ENCODE data around the gene SPINK1. TPM values are rescaled to one million over a fixed set of nuclear protein-coding genes. Genes with fewer than 3 reads are reported as not detected.

SPINK1 gene
- total and polyA plus RNA-seq, 11 donors: 0.50 to 32.4 (median 3.5) TPM; not detected in 3

DNA sequence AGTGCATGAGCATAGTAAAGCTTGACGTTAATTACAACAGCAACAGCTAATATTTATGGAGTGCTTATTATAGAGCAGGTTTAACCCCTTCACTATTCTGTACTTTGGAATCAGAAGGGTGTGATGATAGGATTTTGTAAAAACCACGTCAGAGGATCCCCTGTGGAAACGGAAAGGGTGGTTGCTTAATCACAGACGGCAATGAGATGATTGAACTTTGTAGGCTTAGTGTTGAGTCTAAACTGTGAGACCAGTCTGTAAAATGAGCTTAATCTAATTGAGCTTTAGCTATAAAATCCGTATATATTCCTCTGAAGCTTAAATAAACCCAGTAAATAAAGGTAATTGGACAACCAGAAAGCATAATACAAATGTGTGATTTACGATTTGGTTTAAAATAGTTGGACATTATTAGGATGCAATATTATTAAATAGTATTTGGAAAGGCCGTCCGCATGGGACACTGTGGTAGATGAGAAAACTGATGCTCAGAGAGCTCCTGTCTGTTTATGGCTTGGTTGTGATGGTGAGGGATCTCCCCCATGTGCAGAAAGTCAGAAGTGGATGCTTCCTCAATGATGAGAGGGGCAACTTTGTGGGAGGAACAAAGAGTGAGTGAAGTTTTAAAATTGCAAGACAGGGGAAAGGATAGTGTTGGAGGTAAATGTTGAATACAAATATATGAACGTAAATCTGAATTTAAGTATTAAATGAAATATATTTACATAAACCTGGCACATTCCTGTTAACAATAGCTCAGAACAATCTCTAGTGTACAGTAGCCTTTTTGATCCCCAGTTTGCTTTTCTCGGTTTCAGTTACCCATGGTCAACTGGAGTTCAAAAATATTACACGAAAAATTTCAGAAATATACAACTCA, 23.7 kb upstream of the SPINK1 start:
- TF ChIP-seq POLR2A (IDR thresholded peaks at IDR 0.05): no peak
- TF ChIP-seq, protein P1, sequence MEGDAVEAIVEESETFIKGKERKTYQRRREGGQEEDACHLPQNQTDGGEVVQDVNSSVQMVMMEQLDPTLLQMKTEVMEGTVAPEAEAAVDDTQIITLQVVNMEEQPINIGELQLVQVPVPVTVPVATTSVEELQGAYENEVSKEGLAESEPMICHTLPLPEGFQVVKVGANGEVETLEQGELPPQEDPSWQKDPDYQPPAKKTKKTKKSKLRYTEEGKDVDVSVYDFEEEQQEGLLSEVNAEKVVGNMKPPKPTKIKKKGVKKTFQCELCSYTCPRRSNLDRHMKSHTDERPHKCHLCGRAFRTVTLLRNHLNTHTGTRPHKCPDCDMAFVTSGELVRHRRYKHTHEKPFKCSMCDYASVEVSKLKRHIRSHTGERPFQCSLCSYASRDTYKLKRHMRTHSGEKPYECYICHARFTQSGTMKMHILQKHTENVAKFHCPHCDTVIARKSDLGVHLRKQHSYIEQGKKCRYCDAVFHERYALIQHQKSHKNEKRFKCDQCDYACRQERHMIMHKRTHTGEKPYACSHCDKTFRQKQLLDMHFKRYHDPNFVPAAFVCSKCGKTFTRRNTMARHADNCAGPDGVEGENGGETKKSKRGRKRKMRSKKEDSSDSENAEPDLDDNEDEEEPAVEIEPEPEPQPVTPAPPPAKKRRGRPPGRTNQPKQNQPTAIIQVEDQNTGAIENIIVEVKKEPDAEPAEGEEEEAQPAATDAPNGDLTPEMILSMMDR (IDR thresholded peaks at IDR 0.05): no peak
- WGBS, 4 donors: 74 to 80% (median 76%) methylated on average over 11 of the region's 11 CpGs
- intact Hi-C loops (cut with DNase I): loop anchor here in 4 of 10 donors (5.0 to 10.0 kb wide), 2 partner anchors 82 to 260 kb away; no protein-coding TSS in a partner anchor

DNA sequence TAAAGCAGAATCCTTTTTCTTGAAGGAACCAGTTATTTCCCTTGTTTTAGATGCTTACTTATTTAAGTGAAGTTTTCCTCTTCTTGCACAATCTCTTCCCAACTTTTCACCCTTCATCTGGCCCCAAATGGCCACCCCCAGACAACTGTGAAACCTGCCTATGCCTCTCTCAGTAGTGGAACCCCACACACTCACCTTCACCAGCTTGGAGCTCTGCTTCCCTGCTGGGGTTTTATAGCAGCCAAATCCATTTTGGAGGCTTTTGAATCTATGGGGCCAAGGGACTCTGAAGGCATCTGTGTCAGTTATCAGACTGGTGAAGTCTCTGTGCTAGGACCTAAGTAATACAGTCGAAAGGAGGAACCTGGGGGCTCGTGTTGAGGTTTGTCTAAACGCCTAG, 22.9 kb upstream of the SPINK1 start:
- DNase-seq (no peak), ATAC-seq (no peak)
- no peaks in the 10 kb centered on the region for H3K9me3 ChIP-seq
- TF ChIP-seq POLR2A (IDR thresholded peaks at IDR 0.05): no peak
- TF ChIP-seq, protein P1 (IDR thresholded peaks at IDR 0.05): no peak
- no peaks in the 10 kb centered on the region for H3K27me3 ChIP-seq
- intact Hi-C loops (cut with DNase I): loop anchor here in 2 of 10 donors (10.0 kb wide), 1 partner anchor 260 kb away; no protein-coding TSS in a partner anchor
- H3K4me3 ChIP-seq: no peak overlapping the region
- 59 to 84% (median 80%) methylated on average over 3 of the region's 3 CpGs for WGBS, 4 donors
- no peaks in the 10 kb centered on the region for H3K36me3 ChIP-seq
- no peak overlapping the region for H3K27ac ChIP-seq
- H3K4me1 ChIP-seq: peaks cover 0 to 3% (median 0%) of the 10 kb centered on the region in 12 donors

More for the DNA sequence above, 23.7 kb upstream of the SPINK1 start:
- Histone ChIP-seq H3K9me3 (no peaks in the 10 kb centered on the region), H3K4me3 (no peak overlapping the region), H3K27ac (no peak overlapping the region), H3K36me3 (no peaks in the 10 kb centered on the region), H3K4me1 (peaks cover 0 to 3% (median 0%) of the 10 kb centered on the region in 12 donors), H3K27me3 (no peaks in the 10 kb centered on the region)
- ATAC-seq (no peak), DNase-seq (no peak)

GRCh38 chr5:147853372-147853987, 22.0 kb upstream of the SPINK1 start:
- H3K9me3 ChIP-seq: no peaks in the 10 kb centered on the region
- ATAC-seq (no peak), DNase-seq (no peak)
- no peaks in the 10 kb centered on the region for H3K27me3 ChIP-seq
- TF ChIP-seq POLR2A (IDR thresholded peaks at IDR 0.05): no peak
- TF ChIP-seq, protein P1 (IDR thresholded peaks at IDR 0.05): no peak
- H3K4me1 ChIP-seq: peaks cover 0 to 3% (median 0%) of the 10 kb centered on the region in 12 donors
- H3K27ac ChIP-seq: no peak overlapping the region
- H3K4me3 ChIP-seq: no peak overlapping the region
- intact Hi-C loops (cut with DNase I): loop anchor here in 2 of 10 donors (10.0 kb wide), 1 partner anchor 261 kb away; no protein-coding TSS in a partner anchor
- H3K36me3 ChIP-seq: no peaks in the 10 kb centered on the region
- WGBS, 4 donors: 63 to 72% (median 67%) methylated on average over 3 of the region's 3 CpGs

DNA sequence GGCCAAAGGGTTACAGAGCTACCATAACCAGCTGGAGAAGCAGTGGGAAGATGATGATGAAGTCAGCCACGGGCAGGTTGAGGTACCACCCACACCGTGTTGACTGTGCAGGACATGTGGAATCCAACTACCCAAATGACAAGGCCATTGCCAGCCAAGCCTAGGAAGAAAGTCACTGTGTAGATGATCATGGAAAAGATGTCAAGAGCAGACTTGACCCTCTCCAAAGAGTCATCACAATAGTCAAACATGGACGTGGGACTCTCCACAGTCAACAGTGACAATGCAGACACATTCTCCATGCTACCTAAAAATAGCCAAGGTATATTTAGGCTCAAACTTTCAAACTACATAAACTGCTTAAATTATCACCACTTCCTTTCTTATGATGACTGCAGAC, 20.9 kb upstream of the SPINK1 start:
- no peak for ATAC-seq
- 39 to 71% (median 53%) methylated on average over 3 of the region's 3 CpGs for WGBS, 4 donors
- no peaks in the 10 kb centered on the region for H3K36me3 ChIP-seq
- no peak overlapping the region for H3K4me3 ChIP-seq
- no peak overlapping the region for H3K27ac ChIP-seq
- no peaks in the 10 kb centered on the region for H3K27me3 ChIP-seq
- peaks cover 0 to 3% (median 0%) of the 10 kb centered on the region in 12 donors for H3K4me1 ChIP-seq
- intact Hi-C loops (cut with DNase I): loop anchor here in 2 of 10 donors (10.0 kb wide), 1 partner anchor 262 kb away; no protein-coding TSS in a partner anchor
- DNase-seq: no peak
- no peaks in the 10 kb centered on the region for H3K9me3 ChIP-seq
- TF ChIP-seq, protein P1 (IDR thresholded peaks at IDR 0.05): no peak
- no peak for TF ChIP-seq POLR2A (IDR thresholded peaks at IDR 0.05)

All from heart left ventricle (tissue), 16 donors.